GM21786 (cell line): ENCODE results near the gene APOM.

Source experiments
- ATAC-seq: cut with Tn5 transposase; IDR thresholded peaks from one replicate; pipeline ENCODE4 v1.9.1; 2021; ENCODE audit not compliant: unreplicated experiment

APOM gene

DNA sequence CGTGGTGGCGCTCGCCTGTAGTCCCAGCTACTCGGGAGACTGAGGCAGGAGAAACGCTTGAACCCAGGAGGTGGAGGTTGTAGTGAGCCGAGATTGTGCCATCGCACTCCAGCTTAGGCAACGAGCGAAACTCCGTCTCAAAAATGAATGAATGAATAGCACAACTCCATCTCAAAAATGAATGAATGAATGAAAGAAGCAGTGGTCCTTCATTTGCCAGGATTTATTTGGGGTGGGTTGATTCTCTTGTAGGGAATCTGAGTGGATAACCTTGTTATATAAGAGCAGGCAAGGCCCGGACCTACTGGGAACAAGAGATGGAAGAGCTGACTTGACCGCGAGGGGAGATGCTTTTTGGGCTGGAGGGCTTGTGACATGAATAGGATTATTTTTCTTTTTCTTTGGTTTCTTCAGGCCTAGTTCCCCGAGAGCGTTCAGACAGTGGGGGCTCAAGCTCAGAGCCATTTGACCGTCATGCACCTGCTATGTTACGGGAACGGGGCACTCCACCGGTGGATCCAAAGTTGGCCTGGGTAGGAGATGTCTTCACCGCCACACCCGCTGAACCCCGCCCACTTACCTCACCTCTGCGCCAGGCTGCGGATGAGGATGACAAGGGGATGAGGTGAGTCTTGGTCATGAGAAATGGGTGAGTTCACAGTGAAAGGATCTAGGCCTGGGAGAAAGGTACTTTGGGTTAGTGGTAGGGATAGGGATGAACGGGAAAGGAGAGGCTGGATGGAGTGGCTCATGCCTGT is 25.3 kb upstream of the APOM start:
- ATAC-seq = no peak

- ATAC-seq = no peak
Observed at GRCh38 chr6:31631209-31631608, 24.5 kb upstream of the APOM start.

DNA sequence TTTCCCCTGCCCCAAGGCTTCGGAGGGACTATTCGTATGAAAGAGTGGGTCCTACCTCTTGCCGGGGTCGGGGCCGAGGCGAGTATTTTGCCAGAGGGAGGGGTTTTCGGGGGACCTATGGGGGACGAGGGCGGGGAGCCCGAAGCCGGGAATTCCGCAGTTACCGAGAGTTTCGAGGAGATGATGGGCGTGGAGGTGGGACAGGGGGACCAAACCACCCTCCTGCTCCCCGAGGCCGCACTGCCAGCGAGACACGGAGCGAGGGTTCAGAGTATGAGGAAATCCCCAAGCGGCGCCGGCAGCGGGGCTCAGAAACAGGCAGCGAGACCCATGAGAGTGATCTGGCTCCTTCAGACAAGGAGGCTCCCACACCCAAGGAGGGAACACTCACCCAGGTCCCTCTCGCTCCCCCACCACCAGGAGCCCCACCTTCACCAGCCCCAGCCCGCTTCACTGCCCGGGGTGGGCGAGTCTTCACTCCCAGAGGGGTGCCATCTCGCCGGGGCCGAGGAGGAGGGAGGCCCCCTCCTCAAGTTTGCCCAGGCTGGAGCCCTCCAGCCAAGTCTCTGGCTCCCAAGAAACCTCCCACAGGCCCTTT is 23.9 kb upstream of the APOM start:
- ATAC-seq = no peak

DNA sequence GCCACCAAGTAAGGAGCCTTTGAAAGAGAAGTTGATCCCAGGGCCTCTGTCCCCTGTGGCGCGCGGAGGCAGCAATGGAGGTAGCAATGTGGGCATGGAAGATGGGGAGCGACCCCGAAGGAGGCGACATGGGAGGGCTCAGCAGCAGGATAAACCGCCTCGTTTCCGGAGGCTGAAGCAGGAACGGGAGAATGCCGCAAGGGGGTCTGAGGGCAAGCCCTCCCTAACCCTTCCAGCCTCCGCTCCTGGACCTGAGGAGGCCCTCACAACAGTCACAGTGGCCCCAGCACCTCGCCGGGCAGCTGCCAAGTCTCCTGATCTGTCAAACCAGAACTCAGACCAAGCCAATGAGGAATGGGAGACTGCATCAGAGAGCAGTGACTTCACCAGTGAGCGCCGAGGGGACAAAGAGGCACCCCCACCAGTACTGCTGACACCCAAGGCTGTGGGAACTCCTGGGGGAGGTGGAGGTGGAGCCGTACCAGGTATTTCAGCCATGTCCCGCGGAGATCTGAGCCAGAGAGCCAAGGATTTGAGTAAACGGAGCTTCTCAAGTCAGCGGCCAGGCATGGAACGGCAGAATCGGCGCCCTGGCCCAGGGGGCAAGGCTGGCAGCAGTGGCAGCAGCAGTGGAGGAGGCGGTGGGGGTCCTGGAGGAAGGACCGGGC is 23.3 kb upstream of the APOM start:
- ATAC-seq = no peak

GRCh38 chr6:31633447-31633846 is 22.2 kb upstream of the APOM start:
- no peak for ATAC-seq

GRCh38 chr6:31634131-31634530 is 21.6 kb upstream of the APOM start:
- ATAC-seq = no peak

- ATAC-seq = no peak
Observed at GRCh38 chr6:31634969-31635575, 20.6 kb upstream of the APOM start.

DNA sequence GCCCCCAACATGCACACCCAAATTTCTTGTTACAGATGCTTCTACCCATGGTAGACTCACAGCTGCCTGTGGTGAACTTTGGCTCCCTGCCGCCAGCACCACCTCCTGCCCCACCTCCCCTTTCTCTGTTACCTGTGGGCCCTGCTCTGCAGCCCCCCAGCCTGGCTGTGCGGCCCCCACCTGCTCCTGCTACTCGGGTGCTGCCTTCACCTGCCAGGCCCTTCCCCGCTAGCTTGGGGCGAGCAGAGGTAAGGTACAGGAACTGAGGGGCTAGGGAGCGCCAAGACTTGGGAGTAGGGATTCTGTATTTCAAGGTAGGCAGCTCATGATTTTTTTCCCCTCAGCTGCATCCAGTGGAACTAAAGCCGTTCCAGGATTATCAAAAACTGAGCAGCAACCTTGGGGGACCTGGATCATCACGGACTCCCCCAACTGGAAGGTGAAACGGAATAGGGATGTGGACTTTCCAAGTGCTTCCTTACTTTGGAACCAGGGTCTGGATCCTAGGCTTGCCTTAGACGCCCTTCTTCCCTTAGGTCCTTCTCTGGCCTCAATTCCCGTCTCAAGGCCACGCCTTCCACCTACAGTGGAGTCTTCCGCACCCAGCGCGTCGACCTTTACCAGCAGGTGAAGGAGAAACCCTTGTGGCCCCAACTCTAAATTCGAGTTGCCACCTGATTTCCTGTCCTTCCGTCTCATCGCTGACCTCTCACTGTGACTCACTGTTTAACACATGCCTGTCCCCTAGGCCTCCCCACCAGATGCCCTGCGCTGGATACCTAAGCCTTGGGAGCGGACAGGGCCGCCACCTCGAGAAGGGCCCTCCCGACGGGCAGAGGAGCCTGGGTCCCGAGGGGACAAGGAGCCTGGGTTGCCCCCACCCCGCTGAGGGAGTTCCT is 18.7 kb upstream of the APOM start:
- ATAC-seq = no peak

GRCh38 chr6:31639043-31639442 is 16.7 kb upstream of the APOM start:
- ATAC-seq = no peak

DNA sequence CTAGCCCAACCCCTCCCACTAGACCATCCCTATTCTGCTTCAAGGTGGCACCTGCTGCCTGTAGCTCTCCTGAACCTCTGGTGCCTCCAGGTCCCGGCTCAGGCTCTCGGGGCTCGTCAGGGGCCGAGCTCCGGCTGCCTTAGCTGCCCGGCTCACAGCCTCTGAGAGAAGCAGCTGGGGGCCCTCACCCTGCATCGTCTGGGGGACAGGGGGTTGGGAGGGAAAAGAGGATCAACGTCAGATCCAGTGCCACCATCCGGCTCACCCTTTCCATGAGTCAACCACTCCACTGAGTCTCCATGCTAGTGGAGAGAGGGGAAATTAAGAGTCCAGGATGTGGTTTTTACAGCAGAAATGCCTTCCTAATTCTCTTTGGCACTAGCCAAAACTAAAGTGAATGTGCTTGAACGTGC is 16.2 kb upstream of the APOM start:
- no peak for ATAC-seq

DNA sequence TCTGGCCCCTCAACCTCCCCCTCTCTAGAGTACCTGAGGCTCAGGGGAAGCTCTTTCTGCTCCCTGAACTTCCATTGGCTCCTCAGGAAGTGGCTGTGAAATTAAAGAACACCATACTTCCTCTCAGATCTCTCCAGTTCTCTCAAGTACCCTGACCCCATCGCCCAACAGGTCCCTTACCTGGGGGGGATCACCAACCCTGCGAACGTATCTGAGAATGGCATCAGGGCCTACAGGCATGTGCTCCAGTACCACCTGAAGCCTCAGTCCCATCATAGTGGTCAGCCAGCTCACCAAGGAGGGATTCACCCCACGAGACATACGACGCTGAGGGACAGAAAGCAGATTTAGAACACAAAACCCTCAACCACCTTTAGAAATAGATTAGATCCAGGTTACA is 15.1 kb upstream of the APOM start:
- no peak for ATAC-seq

DNA sequence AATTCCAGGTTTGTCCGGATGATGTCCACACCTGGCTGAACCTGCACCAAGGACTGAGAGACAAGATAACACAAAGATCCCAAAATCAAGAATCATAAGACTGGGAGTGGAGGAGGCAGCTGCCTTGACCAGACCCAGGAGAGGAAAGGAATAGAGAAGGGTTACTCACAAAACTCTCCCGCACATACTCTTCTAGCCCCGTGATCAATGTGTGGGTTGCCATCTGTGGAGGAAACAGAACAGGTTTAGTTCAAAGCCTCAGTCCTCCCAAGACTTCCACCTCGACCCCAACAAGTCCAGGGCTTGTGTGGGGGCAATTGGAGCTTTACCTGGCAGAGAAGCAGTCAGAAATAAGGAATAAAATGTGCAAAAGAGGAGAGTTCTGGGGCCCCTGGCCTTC is 14.3 kb upstream of the APOM start:
- no peak for ATAC-seq

GRCh38 chr6:31642798-31643570 is 12.7 kb upstream of the APOM start:
- ATAC-seq = no peak

DNA sequence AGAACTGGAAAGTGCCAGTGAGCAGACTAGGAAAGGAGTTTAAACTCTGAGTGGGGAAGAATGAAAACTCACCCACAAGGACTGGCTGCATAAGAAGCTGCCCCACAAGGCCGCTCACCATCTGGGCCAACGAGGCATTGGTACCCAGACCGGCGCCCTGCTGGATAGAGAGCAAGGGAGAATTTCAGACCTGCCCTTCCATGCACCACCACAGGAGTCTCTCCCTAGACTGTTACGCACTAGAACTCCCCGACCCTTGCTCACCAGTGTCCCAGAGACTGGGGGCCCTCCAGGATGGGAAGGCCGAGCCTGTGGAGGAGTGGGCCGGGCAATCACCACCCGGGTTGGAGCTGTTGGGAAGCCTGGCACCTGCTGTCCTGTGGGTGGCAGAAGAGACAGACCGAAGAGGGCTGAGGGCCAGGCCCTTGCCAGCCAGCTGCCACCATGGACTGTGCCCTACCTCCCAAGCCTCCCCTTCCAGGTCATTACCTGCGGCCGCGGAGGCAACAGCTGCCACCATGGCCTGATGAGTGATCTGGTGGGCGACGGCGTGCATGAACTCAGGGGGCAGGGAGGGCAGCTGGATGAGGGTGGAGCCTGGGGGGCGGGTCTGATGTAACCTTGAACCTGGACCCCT is 11.8 kb upstream of the APOM start:
- ATAC-seq = no peak

DNA sequence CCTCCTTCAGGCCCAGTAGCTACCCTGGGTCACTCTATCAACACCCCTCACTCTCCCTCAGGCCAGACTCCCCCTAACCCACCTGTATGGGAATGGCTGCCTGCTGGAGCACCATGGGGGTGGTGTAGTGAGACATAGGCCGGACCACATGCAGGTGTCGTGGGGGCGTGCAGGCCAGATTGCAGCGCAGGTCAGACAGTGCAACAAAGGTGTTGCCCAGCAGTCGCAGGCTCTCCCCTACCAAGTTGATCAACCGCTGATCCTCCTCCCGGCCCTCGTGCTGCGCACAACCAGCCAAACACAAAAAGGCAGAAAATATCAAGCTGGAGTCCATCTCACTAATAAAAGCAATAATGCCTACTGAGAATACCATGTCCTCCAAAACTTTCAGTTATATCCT is 10.4 kb upstream of the APOM start:
- ATAC-seq = no peak

GRCh38 chr6:31651602-31652191 is 4.0 kb upstream of the APOM start:
- ATAC-seq = peak; percentile 26

GRCh38 chr6:31652925-31653724 is 2.6 kb upstream of the APOM start:
- peak; percentile 57 for ATAC-seq

GRCh38 chr6:31654574-31655348 is 933 bp upstream of the APOM start:
- no peak for ATAC-seq
